SK-N-DZ (cell line): ENCODE results near the gene ARSI.

Source experiments
- DNase-seq: peaks from one replicate; pipeline ENCODE4 v3.0.0-alpha.2; 2015; ENCODE audit warnings: low spot score

Gene ARSI

GRCh38 chr5:150327139-150327538 lies 24.4 kb upstream of the ARSI start:
- DNase-seq, result no peak

GRCh38 chr5:150326707-150327106 lies 24.0 kb upstream of the ARSI start:
- no peak for DNase-seq

- DNase-seq, result no peak
Measured at GRCh38 chr5:150325426-150325825, 22.7 kb upstream of the ARSI start.

- no peak for DNase-seq
Measured at GRCh38 chr5:150323819-150324218, 21.1 kb upstream of the ARSI start.

GRCh38 chr5:150323092-150323491 lies 20.4 kb upstream of the ARSI start:
- DNase-seq, result no peak

- no peak for DNase-seq
Measured at GRCh38 chr5:150322202-150322601, 19.5 kb upstream of the ARSI start.

GRCh38 chr5:150321784-150322183 lies 19.1 kb upstream of the ARSI start:
- DNase-seq, result no peak

- DNase-seq, result no peak
Measured at GRCh38 chr5:150321211-150321610, 18.5 kb upstream of the ARSI start.

GRCh38 chr5:150320044-150320613 lies 17.4 kb upstream of the ARSI start:
- no peak for DNase-seq

GRCh38 chr5:150319484-150319790 lies 16.7 kb upstream of the ARSI start:
- no peak for DNase-seq

GRCh38 chr5:150318613-150319483 lies 16.1 kb upstream of the ARSI start:
- no peak for DNase-seq

- peak; percentile 99 for DNase-seq
Measured at GRCh38 chr5:150317048-150318003, 14.6 kb upstream of the ARSI start.

- DNase-seq, result no peak
Measured at GRCh38 chr5:150316320-150316719, 13.6 kb upstream of the ARSI start.

- DNase-seq, result no peak
Measured at GRCh38 chr5:150315245-150315644, 12.5 kb upstream of the ARSI start.

- DNase-seq, result no peak
Measured at GRCh38 chr5:150313921-150314716, 11.4 kb upstream of the ARSI start.

GRCh38 chr5:150313501-150313900 lies 10.8 kb upstream of the ARSI start:
- DNase-seq, result peak; percentile 36

- no peak for DNase-seq
Measured at GRCh38 chr5:150312518-150312917, 9.8 kb upstream of the ARSI start.

GRCh38 chr5:150311015-150311692 lies 8.4 kb upstream of the ARSI start:
- DNase-seq, result no peak

- no peak for DNase-seq
Measured at GRCh38 chr5:150310246-150310645, 7.5 kb upstream of the ARSI start.

GRCh38 chr5:150309886-150310239 lies 7.2 kb upstream of the ARSI start:
- DNase-seq, result peak; percentile 75
